IMR-90 (cell line): ENCODE measurements around the gene ABTB2. TPM values are rescaled to one million over a fixed set of nuclear protein-coding genes. Genes with fewer than 3 reads are reported as not detected.

Experiments
- ATAC-seq: fragments of 200-7000 bp; cut with Tn5 transposase; 2 replicates; pipeline ENCODE4 v1.9.1; 2020; ENCODE audit warnings: low read depth, mild to moderate bottlenecking, moderate library complexity
- BruUV-seq: library from RNA; stranded (reverse); fragments of 400-500 nt; replicated peaks from 2 replicates; lab custom pipeline; 2021; lab: Mats Ljungman, UMichigan
- CTCF ChIA-PET: fragments of 300-600 bp; formaldehyde crosslinking; extraction: SDS; loops from one replicate; lab custom pipeline; 2021; ENCODE audit warnings: antibody characterized with exemption; lab: Yijun Ruan, JAX
- POLR2A ChIA-PET: fragments of 300-600 bp; sonication (Branson Sonifier 250); formaldehyde crosslinking; loops from one replicate; lab custom pipeline; 2022; ENCODE audit warnings: antibody characterized with exemption; ENCODE audit not compliant: unreplicated experiment; lab: Charles Lee
- DNase-seq: peaks from one replicate; pipeline ENCODE4 v3.0.0; 2013
- H2AFZ ChIP-seq: replicated peaks from 2 replicates; pipeline ENCODE3; 2013; ENCODE audit warnings: low read length, mild to moderate bottlenecking; ENCODE audit not compliant: poor library complexity
- H2AK5ac ChIP-seq: 2 replicates; pipeline ENCODE4 v1.6.1; 2013; ENCODE audit warnings: low read depth, low read length, inconsistent platforms
- H2AK9ac ChIP-seq: replicated peaks from 2 replicates; pipeline ENCODE3; 2013; ENCODE audit warnings: mild to moderate bottlenecking, low read depth, low read length, moderate library complexity; ENCODE audit not compliant: poor library complexity
- H2BK120ac ChIP-seq: 2 replicates; pipeline ENCODE4 v1.6.1; 2013; ENCODE audit warnings: low read depth, low read length, inconsistent platforms
- H2BK15ac ChIP-seq: 3 replicates; pipeline ENCODE4 v1.6.1; 2013; ENCODE audit warnings: low read depth, low read length, inconsistent platforms
- H2BK20ac ChIP-seq: 2 replicates; pipeline ENCODE4 v1.6.1; 2013; ENCODE audit warnings: low read depth, mild to moderate bottlenecking, inconsistent platforms, low read length, moderate library complexity
- H2BK5ac ChIP-seq: 2 replicates; pipeline ENCODE4 v1.6.1; 2013; ENCODE audit warnings: mild to moderate bottlenecking, low read depth, low read length, inconsistent platforms; ENCODE audit not compliant: poor library complexity, severe bottlenecking
- H3K14ac ChIP-seq: replicated peaks from 2 replicates; pipeline ENCODE4 v1.6.1; 2013; ENCODE audit warnings: low read depth, low read length, inconsistent platforms
- H3K18ac ChIP-seq: 2 replicates; pipeline ENCODE4 v1.6.1; 2013; ENCODE audit warnings: low read depth, low read length, control low read depth
- H3K23ac ChIP-seq: 2 replicates; pipeline ENCODE4 v1.6.1; 2013; ENCODE audit warnings: low read depth, low read length, inconsistent platforms
- H3K27ac ChIP-seq: 2 replicates; pipeline ENCODE4 v1.5.1; 2013; ENCODE audit warnings: mild to moderate bottlenecking, control low read depth, low read length; ENCODE audit not compliant: insufficient read depth
- H3K27me3 ChIP-seq: 2 replicates; pipeline ENCODE4 v1.6.1; 2013; ENCODE audit warnings: low read length; ENCODE audit not compliant: control insufficient read depth, insufficient read depth
- H3K36me3 ChIP-seq: 2 replicates; pipeline ENCODE4 v1.6.1; 2013; ENCODE audit warnings: low read length, mixed read lengths; ENCODE audit not compliant: control insufficient read depth, insufficient read depth
- H3K4ac ChIP-seq: 2 replicates; pipeline ENCODE4 v1.6.1; 2013; ENCODE audit warnings: low read depth, low read length, inconsistent platforms
- H3K4me1 ChIP-seq: 2 replicates; pipeline ENCODE4 v1.6.1; 2013; ENCODE audit warnings: low read length, mixed read lengths; ENCODE audit not compliant: control insufficient read depth, insufficient read depth
- H3K4me2 ChIP-seq: 2 replicates; pipeline ENCODE4 v1.6.1; 2013; ENCODE audit warnings: low read depth, mild to moderate bottlenecking, control low read depth, low read length, moderate library complexity
- H3K4me3 ChIP-seq: 2 replicates; pipeline ENCODE4 v1.5.1; 2013; ENCODE audit warnings: low read depth, mild to moderate bottlenecking, control low read depth, low read length, moderate library complexity; ENCODE audit not compliant: insufficient read depth
- H3K56ac ChIP-seq: 2 replicates; pipeline ENCODE4 v1.6.1; 2013; ENCODE audit warnings: low read length, inconsistent platforms; ENCODE audit not compliant: insufficient read depth; ENCODE audit errors: extremely low read depth
- H3K79me1 ChIP-seq, 2 experiments: 2 replicates each; pipeline ENCODE4 v1.6.1; 2013; ENCODE audit warnings: low read length in 2 of 2, inconsistent platforms in 1 of 2, low read depth in 1 of 2
- H3K9ac ChIP-seq: 2 replicates; pipeline ENCODE4 v1.6.1; 2013; ENCODE audit warnings: low read depth, low read length, control low read depth
- H3K9me1 ChIP-seq: 2 replicates; pipeline ENCODE4 v1.6.1; 2013; ENCODE audit warnings: low read length, inconsistent platforms; ENCODE audit not compliant: insufficient read depth
- H3K9me3 ChIP-seq: 2 replicates; pipeline ENCODE4 v1.6.1; 2013; ENCODE audit warnings: low read length; ENCODE audit not compliant: control insufficient read depth, insufficient read depth
- H4K20me1 ChIP-seq: 2 replicates; pipeline ENCODE4 v1.6.1; 2013; ENCODE audit warnings: low read length, inconsistent platforms; ENCODE audit not compliant: insufficient read depth
- H4K5ac ChIP-seq: 2 replicates; pipeline ENCODE4 v1.6.1; 2013; ENCODE audit warnings: mild to moderate bottlenecking, low read depth, low read length, control low read depth
- H4K8ac ChIP-seq, 2 experiments: 2 replicates each; pipeline ENCODE4 v1.6.1; 2013; ENCODE audit warnings: low read depth in 2 of 2, low read length in 2 of 2, control low read depth in 1 of 2, inconsistent platforms in 1 of 2
- H4K91ac ChIP-seq: 2 replicates; pipeline ENCODE4 v1.6.1; 2013; ENCODE audit warnings: low read depth, low read length, inconsistent platforms; ENCODE audit not compliant: insufficient read depth
- CEBPB ChIP-seq: IDR thresholded peaks from 2 replicates; pipeline ENCODE4 v1.6.1; 2012; ENCODE audit warnings: low read depth, low read length, improper control_type of control experiment
- CHD1 ChIP-seq: IDR thresholded peaks from 2 replicates; pipeline ENCODE4 v1.6.1; 2012; ENCODE audit warnings: low read depth, low read length, improper control_type of control experiment
- FOS ChIP-seq: fragments of 150-350 bp; IDR thresholded peaks from 2 replicates; pipeline ENCODE4 v1.6.1; 2016; ENCODE audit warnings: low read depth, low read length
- RFX5 ChIP-seq: IDR thresholded peaks from 2 replicates; pipeline ENCODE4 v1.8.0; 2012; ENCODE audit warnings: low read depth, mild to moderate bottlenecking, low read length, moderate library complexity
- WGBS, 2 experiments: methylation state at CpG; one replicate each; pipeline versions ENCODE4 v1.1.5 to v1.1.7; 2013; ENCODE audit warnings: missing lambda C conversion rate in 2 of 2; ENCODE audit not compliant: insufficient read length in 1 of 2; ENCODE audit errors: extremely low coverage in 2 of 2; 5-methylcytosine and 5-hydroxymethylcytosine counted together
- dilution Hi-C: fragments of 300-500 bp; cut with HindIII; formaldehyde crosslinking; loops from one replicate; pipeline ENCODE4 v1.14.3; 2018; ENCODE audit warnings: low sequenced_read_pairs; ENCODE audit not compliant: unreplicated experiment
- in situ Hi-C: fragments of 300-500 bp; cut with MboI; formaldehyde crosslinking; loops from 3 replicates; pipeline ENCODE4 v1.14.3; 2019; ENCODE audit warnings: low sequenced_read_pairs, inconsistent platforms, mixed read lengths
- intact Hi-C: fragments of 100-400 bp; cut with micrococcal nuclease; formaldehyde crosslinking; loops from 2 replicates; pipeline ENCODE4 v1.10.0; 2022
- polyA plus RNA-seq, 3 experiments: library from polyadenylated mRNA; depleted of rRNA; stranded (reverse); fragments of >200 nt; gene quantifications; 2 replicates each; pipeline ENCODE4 v1.2.3, GENCODE V29; 2012; ENCODE audit warnings: low replicate concordance in 1 of 3
- total RNA-seq: library from RNA; depleted of rRNA; stranded (reverse); fragments of >200 nt; gene quantifications from 2 replicates; pipeline ENCODE4 v1.2.3, GENCODE V29; 2012
- TF ChIP-seq, protein P1 (sequence below): fragments of 150-350 bp; IDR thresholded peaks from 2 replicates; pipeline ENCODE4 v1.6.1; 2016; ENCODE audit warnings: low read depth, mild to moderate bottlenecking, low read length, moderate library complexity, borderline replicate concordance

ABTB2 gene
- total and polyA plus RNA-seq, 2 of the 4 experiments (the other 2 are of a cell fraction), result 0.18 to 2.0 TPM

DNA sequence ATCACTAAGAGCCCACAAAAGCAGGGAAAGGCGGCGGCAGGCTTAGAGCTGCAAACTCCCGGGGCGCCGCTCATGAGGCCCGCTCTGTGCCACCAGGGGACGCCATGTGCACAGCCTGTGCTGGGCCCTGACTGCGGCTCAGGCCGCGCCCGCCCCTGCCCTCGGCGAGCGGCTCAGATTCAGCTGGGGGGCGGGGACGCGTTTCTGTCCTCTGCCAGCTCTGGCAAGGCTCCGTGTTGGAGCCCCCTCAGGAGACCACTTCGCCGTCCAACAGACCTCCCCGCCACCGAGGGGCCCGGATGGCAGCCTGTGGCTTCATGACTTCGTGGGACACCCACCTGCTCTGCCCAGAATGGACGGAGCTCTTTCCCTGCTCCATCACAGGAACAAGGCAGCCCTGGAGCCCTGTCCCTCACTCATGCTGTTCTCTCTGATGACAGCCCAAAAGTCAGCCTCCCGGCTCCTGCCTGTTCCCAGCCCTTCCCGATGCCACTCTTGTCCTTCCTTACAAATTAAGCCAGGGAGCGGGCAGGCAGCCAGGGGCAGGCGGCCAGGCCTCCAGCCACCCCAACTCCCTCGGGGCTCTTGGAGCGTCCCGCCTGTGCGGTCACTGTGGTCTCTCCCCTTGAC is 183.3 kb downstream of the ABTB2 start (continued):
- TF ChIP-seq FOS (no peak), CHD1 (no peak), CEBPB (no peak)

DNA sequence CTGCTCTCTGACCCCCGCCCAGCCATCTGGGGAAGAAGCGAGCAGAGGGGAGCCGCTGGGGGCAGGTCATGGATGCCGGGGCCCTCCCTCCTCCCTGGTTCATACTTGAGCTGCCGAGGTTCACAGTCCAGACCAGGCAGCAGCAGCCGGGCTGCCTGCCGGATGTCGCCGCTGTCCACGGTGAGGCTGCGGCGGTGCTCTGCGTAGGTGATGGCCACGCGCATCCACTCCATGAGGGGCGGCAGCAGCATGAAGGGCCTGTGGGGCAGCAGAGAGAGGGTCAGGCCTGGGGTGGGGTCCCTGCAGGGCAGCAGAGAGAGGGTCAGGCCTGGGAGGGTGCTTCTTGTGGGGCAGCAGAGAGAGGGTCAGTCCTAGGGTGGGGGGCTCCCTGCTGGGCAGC is 184.8 kb downstream of the ABTB2 start:
- 100% methylated on average over 3 of the region's 16 CpGs; no CpG with 5 or more reads in 1 of the 2 experiments for WGBS, 2 experiments
- intact Hi-C loops (loop anchor here (5.0 kb wide), 1 partner anchor 319 kb away; no protein-coding TSS in a partner anchor), dilution Hi-C loops (no loop called here)

More for the DNA sequence above, 184.8 kb downstream of the ABTB2 start:
- Histone ChIP-seq H3K23ac (no peak overlapping the region), H3K18ac (no peak overlapping the region), H4K91ac (no peak overlapping the region), H2AK5ac (no peak overlapping the region), H2BK5ac (no peak overlapping the region), H2AFZ (no peak overlapping the region), H4K8ac (no peak overlapping the region), H2AK9ac (no peak overlapping the region), H3K4me1 (peaks cover 10% of the 10 kb centered on the region), H3K4ac (no peak overlapping the region), H2BK20ac (no peak overlapping the region), H3K4me2 (no peak overlapping the region), H4K20me1 (no peaks in the 10 kb centered on the region; the same call in 1 of the 2 replicates), H3K79me1 (no peaks in the 10 kb centered on the region), H3K56ac (no peak overlapping the region), H3K4me3 (no peak overlapping the region), H3K14ac (no peak overlapping the region), H3K9me3 (no peaks in the 10 kb centered on the region), H3K9ac (no peak overlapping the region), H3K27ac (no peak overlapping the region), H2BK15ac (no peak overlapping the region), H3K36me3 (no peaks in the 10 kb centered on the region), H3K9me1 (peaks cover 3% of the 10 kb centered on the region; the same call in 1 of the 2 replicates), H4K5ac (no peak overlapping the region), H3K27me3 (peaks cover 7% of the 10 kb centered on the region), H2BK120ac (no peak overlapping the region)
- no TSS peak for BruUV-seq
- POLR2A ChIA-PET, result no interaction called here
- ATAC-seq (no peak), DNase-seq (no peak)
- in situ Hi-C loops, result loop anchor here (10.0 kb wide), 1 partner anchor 322 kb away; no protein-coding TSS in a partner anchor
- CTCF ChIA-PET, result interaction anchor here (1.3 kb wide), 1 partner anchor 22 kb away, joined by 3 read pairs; no protein-coding TSS in a partner anchor
- TF ChIP-seq, protein P1, sequence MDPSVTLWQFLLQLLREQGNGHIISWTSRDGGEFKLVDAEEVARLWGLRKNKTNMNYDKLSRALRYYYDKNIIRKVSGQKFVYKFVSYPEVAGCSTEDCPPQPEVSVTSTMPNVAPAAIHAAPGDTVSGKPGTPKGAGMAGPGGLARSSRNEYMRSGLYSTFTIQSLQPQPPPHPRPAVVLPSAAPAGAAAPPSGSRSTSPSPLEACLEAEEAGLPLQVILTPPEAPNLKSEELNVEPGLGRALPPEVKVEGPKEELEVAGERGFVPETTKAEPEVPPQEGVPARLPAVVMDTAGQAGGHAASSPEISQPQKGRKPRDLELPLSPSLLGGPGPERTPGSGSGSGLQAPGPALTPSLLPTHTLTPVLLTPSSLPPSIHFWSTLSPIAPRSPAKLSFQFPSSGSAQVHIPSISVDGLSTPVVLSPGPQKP, result no peak
- TF ChIP-seq FOS (no peak), RFX5 (no peak)
